Tibial nerve (tissue), 3 donors: Measurements from ENCODE around the gene MAP9.

Source experiments
- POLR2A ChIP-seq, 2 donors: fragments of 450-650 bp; IDR thresholded peaks; one replicate each; pipeline ENCODE4 v1.6.1; 2017; ENCODE audit warnings: antibody characterized with exemption in 2 of 2, mild to moderate bottlenecking in 2 of 2, moderate library complexity in 2 of 2
- TF ChIP-seq, protein P1 (sequence below), 5 experiments: fragments of 200-600 bp in 3 of 5; fragments of 450-650 bp in 2 of 5; sonication (generic) in 3 of 5; IDR thresholded peaks; one replicate each; pipeline ENCODE4 v1.5.1; 2016 to 2019; ENCODE audit warnings: antibody characterized with exemption in 5 of 5, mild to moderate bottlenecking in 3 of 5, moderate library complexity in 2 of 5

DNA sequence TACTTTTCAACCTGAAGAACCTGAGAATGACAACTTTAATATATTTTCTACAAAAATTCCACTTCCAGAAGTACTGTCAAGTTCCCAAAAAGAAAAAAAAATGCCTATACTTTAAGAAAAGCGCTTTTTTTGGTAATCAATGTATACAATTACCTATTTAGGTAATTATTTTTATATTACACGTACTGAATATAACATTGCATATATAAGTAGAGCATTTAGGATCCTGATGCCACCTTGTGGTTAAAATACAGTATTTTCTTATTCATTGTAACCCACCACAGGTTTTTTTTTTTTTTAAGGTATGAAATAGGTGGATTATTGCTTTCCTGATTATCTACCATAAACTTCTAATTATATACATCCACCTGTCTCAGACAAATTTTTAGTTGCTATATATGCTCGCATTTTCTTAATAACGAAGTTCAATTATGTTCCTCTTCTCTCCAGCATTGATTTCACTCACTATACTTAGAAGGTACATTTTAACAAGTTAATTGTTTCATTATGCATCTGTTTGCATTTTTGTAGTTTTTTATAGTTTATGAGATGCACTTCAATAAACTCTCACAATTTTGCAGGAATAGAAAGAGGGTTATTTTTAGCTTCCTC is 5.2 kb downstream of the MAP9 start:
- no peak for TF ChIP-seq POLR2A (IDR thresholded peaks at IDR 0.05)
- TF ChIP-seq, protein P1, sequence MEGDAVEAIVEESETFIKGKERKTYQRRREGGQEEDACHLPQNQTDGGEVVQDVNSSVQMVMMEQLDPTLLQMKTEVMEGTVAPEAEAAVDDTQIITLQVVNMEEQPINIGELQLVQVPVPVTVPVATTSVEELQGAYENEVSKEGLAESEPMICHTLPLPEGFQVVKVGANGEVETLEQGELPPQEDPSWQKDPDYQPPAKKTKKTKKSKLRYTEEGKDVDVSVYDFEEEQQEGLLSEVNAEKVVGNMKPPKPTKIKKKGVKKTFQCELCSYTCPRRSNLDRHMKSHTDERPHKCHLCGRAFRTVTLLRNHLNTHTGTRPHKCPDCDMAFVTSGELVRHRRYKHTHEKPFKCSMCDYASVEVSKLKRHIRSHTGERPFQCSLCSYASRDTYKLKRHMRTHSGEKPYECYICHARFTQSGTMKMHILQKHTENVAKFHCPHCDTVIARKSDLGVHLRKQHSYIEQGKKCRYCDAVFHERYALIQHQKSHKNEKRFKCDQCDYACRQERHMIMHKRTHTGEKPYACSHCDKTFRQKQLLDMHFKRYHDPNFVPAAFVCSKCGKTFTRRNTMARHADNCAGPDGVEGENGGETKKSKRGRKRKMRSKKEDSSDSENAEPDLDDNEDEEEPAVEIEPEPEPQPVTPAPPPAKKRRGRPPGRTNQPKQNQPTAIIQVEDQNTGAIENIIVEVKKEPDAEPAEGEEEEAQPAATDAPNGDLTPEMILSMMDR (IDR thresholded peaks at IDR 0.05), result peak in 3 of 5 experiments; percentile 17 to 30 (median 27)
